IPS-18a (cell line): ENCODE measurements around the gene ARCN1.

Experiments used
- H3K27ac ChIP-seq: one replicate; pipeline ENCODE4 v1.5.1; 2013; ENCODE audit warnings: low read length
- H3K27me3 ChIP-seq: one replicate; pipeline ENCODE4 v1.6.1; 2013; ENCODE audit warnings: mild to moderate bottlenecking, low read length; ENCODE audit not compliant: control insufficient read depth, insufficient read depth
- H3K36me3 ChIP-seq: one replicate; pipeline ENCODE4 v1.6.1; 2013; ENCODE audit warnings: low read depth, low read length; ENCODE audit not compliant: control insufficient read depth
- H3K4me1 ChIP-seq: one replicate; pipeline ENCODE4 v1.6.1; 2013; ENCODE audit warnings: low read depth, low read length; ENCODE audit not compliant: control insufficient read depth
- H3K4me3 ChIP-seq: one replicate; pipeline ENCODE4 v1.5.1; 2013; ENCODE audit warnings: low read length
- H3K9ac ChIP-seq: one replicate; pipeline ENCODE4 v1.6.1; 2013; ENCODE audit warnings: mild to moderate bottlenecking, low read length, moderate library complexity
- H3K9me3 ChIP-seq: one replicate; pipeline ENCODE4 v1.6.1; 2013; ENCODE audit warnings: low read depth, low read length; ENCODE audit not compliant: control insufficient read depth

The ARCN1 gene

GRCh38 chr11:118648291-118648690 is 76.1 kb downstream of the ARCN1 start:
- Histone ChIP-seq H3K27ac (no peak overlapping the region), H3K9me3 (no peaks in the 10 kb centered on the region), H3K4me3 (no peak overlapping the region), H3K36me3 (peaks cover 52% of the 10 kb centered on the region), H3K4me1 (no peaks in the 10 kb centered on the region), H3K27me3 (no peaks in the 10 kb centered on the region), H3K9ac (no peak overlapping the region)

GRCh38 chr11:118649941-118650340 is 77.7 kb downstream of the ARCN1 start:
- Histone ChIP-seq H3K9me3 (no peaks in the 10 kb centered on the region), H3K4me3 (no peak overlapping the region), H3K36me3 (peaks cover 47% of the 10 kb centered on the region), H3K9ac (no peak overlapping the region), H3K27me3 (no peaks in the 10 kb centered on the region), H3K27ac (no peak overlapping the region), H3K4me1 (no peaks in the 10 kb centered on the region)

- Histone ChIP-seq H3K36me3 (peaks cover 45% of the 10 kb centered on the region), H3K9me3 (no peaks in the 10 kb centered on the region), H3K4me1 (no peaks in the 10 kb centered on the region), H3K4me3 (no peak overlapping the region), H3K27ac (no peak overlapping the region), H3K9ac (no peak overlapping the region), H3K27me3 (no peaks in the 10 kb centered on the region)
Measured at GRCh38 chr11:118650366-118650765, 78.2 kb downstream of the ARCN1 start.

- no peak overlapping the region for H3K4me3 ChIP-seq
- no peak overlapping the region for H3K27ac ChIP-seq
- H3K27me3 ChIP-seq = no peaks in the 10 kb centered on the region
- peaks cover 35% of the 10 kb centered on the region for H3K36me3 ChIP-seq
- H3K4me1 ChIP-seq = no peaks in the 10 kb centered on the region
- H3K9ac ChIP-seq = no peak overlapping the region
- no peaks in the 10 kb centered on the region for H3K9me3 ChIP-seq
Measured at GRCh38 chr11:118651820-118652219, 79.6 kb downstream of the ARCN1 start.
